SU-DHL-6 (cell line): ENCODE data around the gene PDE3B.

Source experiments
- CTCF ChIP-seq: fragments of 200-600 bp; sonication (generic); IDR thresholded peaks from one replicate; pipeline ENCODE4 v1.5.1; 2017; ENCODE audit warnings: antibody characterized with exemption, mild to moderate bottlenecking, low read length, moderate library complexity; ENCODE audit not compliant: insufficient read depth, poor library complexity, severe bottlenecking
- EZH2phosphoT487 ChIP-seq: fragments of 200-600 bp; sonication (generic), shearing (Covaris generic); conservative IDR thresholded peaks from 2 replicates; pipeline ENCODE4 v1.6.1; 2018; ENCODE audit warnings: mild to moderate bottlenecking, antibody characterized with exemption, low read length, moderate library complexity, mixed read lengths

GRCh38 chr11:14774721-14775120, 131.1 kb downstream of the PDE3B start:
- TF ChIP-seq CTCF, result no peak
- no peak for TF ChIP-seq EZH2phosphoT487
